NCI-H187 (cell line): ENCODE measurements around the gene CERS6.
A peak's percentile ranks its signal among the peaks of the same experiment; 100 is the strongest.
"Not testable (repeated sequence)": the region's sequence is repeated elsewhere in the genome, so short reads cannot be mapped to it uniquely, and the experiment has no call there.

Source experiments
- DNase-seq, 2 experiments: peaks; one replicate each; lab custom pipeline; 2025; lab: John Stamatoyannopoulos, UW

Gene CERS6

DNA sequence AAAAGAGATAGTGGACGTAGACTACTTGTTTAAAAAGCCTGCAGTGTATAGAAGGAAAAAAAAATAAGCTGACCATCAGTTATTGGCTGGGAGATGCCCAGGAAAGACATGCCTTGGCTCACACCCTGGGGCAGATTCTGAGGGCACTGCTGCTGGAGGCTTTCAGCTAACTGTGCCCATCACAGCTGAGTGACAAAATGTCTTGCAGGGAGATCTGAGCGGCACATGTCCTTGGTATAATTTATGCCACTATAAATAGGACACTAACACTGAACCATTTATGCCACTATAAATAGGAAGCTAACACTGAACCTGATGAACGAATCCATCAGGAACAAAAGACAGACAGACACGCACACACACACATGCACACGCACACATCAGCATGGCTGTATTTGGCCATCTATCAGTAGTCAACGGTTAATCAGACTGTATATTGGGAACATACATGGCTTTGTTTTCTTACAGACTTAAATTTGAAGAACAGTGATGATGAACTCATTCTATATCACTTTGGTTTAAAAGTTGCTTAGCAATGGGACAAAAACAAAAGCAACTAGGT, 278.2 kb downstream of the CERS6 start:
- DNase-seq, result no peak

GRCh38 chr2:168736649-168737445, 280.8 kb downstream of the CERS6 start:
- DNase-seq, result no peak

DNA sequence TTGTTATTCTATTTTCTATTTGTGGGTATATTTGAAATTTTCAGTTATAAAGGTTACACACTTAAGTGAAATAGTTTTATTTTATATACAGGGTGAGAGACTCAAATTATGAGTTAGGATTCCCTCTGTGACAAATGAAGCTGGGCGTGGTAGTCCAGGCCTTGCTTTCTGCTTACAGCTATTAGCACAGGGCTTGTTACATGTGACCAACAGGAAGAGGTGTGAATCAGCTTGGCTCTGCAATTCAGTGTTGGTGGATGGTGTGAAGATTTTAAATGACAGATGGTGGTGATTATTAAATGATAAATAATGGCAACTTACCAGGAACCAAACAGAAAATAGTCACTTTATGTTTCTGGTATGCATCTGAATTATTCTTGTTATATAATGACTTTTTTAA, 282.0 kb downstream of the CERS6 start:
- DNase-seq, result no peak

GRCh38 chr2:168740360-168740759, 284.3 kb downstream of the CERS6 start:
- DNase-seq, result no peak

- no peak for DNase-seq
These were observed 284.7 kb downstream of the CERS6 start for GRCh38 chr2:168740788-168741187.

DNA sequence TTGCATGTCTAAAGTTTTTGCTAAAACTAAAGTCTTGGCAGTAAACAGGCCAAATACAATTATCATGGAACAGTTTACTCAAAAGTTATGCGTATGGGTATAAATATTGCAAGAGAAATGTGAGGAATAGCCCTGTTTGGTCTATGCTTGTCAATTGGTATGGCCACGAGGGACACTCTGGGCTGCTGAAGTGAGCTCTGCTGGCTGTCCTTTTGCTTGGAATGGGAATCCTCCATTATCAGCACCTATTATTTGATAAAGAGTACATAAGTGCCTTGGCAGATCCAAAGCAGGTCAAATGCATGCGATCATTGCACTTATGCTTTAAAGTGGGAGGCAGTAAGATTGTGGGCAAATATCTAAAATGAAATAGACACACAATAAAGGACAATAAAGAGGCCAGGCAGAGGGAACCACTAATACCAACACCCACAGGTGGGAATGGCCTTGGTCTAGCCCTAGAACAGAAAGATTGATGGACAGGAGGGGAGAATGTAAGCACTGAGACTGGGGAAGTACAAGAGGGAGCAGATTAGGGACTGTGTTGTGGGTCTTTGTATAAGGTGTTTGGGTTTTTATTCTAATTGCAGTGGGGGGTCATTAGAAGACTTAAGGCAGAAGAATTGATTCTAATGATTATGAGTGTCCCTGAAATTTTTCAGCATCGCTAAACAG, 286.3 kb downstream of the CERS6 start:
- no peak for DNase-seq

- no peak for DNase-seq
These were observed 288.8 kb downstream of the CERS6 start for GRCh38 chr2:168744844-168745243.

DNA sequence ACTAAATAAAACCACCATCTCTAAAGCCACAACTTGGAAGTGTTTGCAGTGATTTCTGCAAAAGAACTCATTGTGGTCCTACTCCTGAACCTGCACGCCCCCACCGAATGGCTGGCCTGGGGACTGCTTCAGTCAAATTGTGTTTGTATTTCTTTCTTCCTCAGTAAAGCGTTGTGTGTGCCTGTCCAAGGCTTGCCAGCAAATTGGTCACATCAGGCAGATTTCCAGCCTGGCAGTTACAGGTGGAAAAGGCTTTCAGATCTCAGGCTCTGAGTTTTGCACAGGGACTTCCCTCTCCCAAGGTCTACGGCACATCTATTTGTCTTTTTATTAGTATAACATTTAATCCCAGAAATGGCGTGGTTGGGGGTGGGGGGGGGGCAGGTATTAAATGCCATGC, 292.4 kb downstream of the CERS6 start:
- no peak for DNase-seq

- no peak for DNase-seq
These were observed 293.2 kb downstream of the CERS6 start for GRCh38 chr2:168749297-168749696.

DNA sequence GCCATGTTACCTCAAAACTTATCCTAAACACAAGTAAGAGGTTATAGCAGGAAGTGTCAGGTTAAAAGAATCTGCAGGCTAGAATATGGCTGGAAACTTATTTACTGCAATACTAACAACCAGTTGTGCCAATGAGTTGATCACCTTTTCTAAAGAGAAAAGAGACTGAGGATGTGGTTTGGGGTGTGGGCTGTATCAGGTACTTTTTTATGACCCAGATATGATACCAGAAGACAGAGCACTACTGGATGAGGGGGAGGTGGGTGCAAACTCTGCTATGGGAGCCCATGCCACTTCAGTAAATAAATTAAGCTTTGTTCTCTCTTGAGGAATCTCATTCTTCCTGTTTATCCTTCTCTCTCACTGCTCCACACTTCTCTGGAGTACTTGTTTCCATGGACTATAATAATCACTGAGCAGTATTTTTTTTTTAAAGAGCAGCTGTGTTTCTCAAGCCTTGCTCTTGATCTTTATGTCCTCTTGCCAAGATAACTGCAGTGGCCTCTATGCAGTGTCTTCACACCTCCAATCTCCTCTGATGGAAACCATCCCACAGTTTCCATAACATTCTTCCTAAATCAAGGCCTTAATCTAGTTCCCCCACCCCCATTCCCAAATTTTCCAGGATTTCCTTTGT, 295.1 kb downstream of the CERS6 start:
- no peak for DNase-seq

DNA sequence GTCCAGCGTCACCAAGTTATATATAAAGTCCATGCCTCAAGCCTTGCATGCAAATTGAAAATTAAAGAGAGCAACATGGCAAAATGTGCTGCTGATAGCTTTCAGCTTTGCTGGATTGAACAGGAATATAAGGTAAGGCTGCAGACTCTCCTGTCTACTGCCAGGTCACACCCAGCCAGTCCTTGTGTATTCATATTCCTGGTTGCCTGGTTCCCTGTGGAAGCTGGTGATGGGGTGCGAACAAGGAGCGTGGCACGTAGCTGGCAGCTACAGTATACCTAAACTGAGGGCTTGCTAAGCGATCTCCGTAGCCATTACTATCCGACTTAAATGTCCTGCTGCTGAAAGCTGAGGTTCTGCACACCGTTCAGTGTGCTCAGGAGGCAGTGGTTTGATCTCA, 296.3 kb downstream of the CERS6 start:
- no peak for DNase-seq

- DNase-seq, result no peak
These were observed 297.8 kb downstream of the CERS6 start for GRCh38 chr2:168753765-168754329.

- no peak for DNase-seq
These were observed 301.2 kb downstream of the CERS6 start for GRCh38 chr2:168757223-168757622.

- peak in 1 of 2 experiments; percentile 25 for DNase-seq
These were observed 303.1 kb downstream of the CERS6 start for GRCh38 chr2:168758970-168759820.

DNA sequence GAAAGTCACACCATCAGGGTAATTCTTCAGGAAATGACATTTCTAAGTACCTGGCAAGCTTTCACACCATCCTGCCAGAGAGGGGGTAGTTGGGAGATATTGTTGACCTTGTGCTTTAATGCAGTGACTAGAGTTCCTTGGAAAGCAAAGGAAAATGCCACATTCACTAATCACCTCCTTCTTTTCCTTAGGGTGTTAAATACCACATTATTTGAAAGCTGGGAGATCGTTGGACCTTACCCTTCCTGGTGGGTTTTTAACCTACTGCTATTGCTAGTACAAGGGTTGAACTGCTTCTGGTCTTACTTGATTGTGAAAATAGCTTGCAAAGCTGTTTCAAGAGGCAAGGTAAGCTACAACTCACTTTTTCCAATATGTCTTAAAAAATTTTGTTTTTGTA, 309.3 kb downstream of the CERS6 start:
- no peak for DNase-seq

DNA sequence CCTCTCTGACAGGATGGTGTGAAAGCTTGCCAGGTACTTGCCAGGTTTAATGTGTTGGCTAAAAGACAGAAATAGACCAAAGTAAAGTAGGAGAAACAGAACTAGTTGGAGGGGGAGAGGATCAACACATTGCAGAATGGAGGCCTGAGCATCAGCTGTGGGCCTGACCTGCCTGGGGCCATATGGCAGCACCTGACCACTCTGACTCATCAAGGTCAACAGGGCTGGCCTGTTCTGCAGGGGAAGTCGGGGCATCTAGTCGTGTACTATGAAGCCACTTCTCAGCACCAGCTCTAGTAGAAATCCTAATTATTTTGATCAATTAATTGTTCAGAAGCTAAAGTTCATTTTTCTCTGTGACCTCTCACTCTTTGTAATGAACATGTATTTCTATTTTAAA, 310.5 kb downstream of the CERS6 start:
- no peak for DNase-seq

DNA sequence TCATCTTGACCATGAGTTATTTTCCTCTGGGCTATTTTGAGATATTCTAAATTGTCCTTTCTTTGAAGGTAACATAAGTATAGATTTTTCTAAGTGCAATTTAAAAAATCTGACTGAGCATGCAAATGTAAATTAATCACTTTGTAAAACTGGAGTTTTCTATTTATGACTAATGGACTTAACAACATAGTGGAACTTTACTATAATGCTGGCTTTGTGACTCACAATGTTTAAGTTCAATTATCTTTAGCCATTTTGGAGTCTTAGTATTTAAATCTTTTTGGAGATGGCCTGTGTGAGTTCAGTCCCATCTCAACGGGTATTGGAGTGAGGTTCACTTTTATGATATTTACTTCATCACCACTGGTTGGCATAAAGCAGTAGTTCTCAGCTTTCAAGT, 311.2 kb downstream of the CERS6 start:
- no peak for DNase-seq

DNA sequence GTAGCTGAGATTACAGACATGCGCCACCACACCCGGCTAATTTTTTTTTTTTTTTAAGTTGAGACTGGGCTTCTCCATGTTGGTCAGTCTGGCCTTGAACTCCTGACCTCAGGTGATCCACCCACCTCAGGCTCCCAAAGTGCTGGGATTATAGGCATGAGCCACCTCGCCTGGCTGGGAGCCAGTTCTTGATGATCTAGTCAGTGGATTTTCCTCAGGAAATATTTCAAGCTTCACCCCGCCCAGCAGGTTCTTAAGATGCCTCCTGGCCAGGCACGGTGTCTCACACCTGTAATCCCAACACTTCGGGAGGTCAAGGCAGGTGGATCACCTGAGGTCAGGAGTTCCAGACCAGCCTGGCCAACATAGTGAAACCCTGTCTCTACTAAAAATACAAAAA, 312.3 kb downstream of the CERS6 start:
- DNase-seq, result not testable (repeated sequence)

DNA sequence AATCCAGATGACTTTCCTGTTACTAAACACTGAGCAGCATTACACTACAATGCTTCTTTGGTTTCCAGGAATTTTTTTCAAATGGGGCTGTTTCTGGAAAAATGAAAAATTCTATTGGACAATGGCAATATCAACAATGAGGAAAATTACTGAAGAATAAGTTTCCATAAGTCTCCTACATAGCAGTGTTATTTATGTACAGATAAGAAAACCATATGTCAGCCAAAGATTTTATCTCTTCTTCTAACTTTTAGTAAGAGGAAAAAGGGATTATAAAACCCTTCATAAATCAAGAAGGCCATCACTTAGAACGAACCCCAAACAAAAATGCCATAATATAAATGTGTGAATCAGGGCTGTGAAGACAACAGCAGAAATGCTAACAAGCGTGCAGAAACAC, 314.7 kb downstream of the CERS6 start:
- no peak for DNase-seq

DNA sequence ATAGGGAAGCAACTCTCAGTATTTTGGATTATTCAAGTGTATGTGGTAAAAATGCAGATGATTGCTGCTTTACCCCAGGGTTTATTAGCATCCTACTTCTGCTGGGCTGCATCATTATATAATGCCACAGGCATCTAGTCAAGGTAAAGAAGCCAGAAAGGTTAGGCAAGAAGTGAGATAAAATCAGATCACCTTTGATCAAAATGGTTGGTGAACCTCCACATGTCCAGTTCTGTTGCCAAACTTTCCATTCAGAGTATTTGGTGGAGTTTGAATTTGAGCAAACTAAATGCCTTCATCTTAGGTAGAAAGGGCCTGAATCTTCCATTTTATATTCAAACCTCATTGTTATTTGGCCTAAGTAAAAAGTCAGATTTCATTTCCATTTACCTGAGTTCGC, 316.6 kb downstream of the CERS6 start:
- DNase-seq, result no peak

- no peak for DNase-seq
These were observed 317.1 kb downstream of the CERS6 start for GRCh38 chr2:168773128-168773527.
